ENCODE data around the gene GLMP. TPM values are rescaled to one million over a fixed set of nuclear protein-coding genes. Genes with fewer than 3 reads are reported as not detected.

The GLMP gene
- total and polyA plus RNA-seq, 2 of the 13 experiments (the other 11 are each of a cell fraction or from before 2014, with no cell fraction given), result 44.6 to 75.8 TPM

- TF ChIP-seq ZNF629 (CRISPR knock-in tag; conservative IDR thresholded peaks at IDR 0.05) (peak; percentile 22; the same call in 1 of the 2 replicates), KDM2A (CRISPR knock-in tag; IDR thresholded peaks at IDR 0.05; ENCODE audit: borderline replicate concordance, low read depth) (peak; percentile 98), ZNF33A (CRISPR knock-in tag; IDR thresholded peaks at IDR 0.05; ENCODE audit: borderline replicate concordance) (no peak), ZNF337 (CRISPR knock-in tag; IDR thresholded peaks at IDR 0.05; ENCODE audit: borderline replicate concordance, low read depth) (0 out of 2 replicates have a peak, but pooled peaks have one; percentile 76), TSC22D2 (CRISPR knock-in tag; IDR thresholded peaks at IDR 0.05; ENCODE audit: borderline replicate concordance) (no peak; the same call in 1 of the 2 replicates), HINFP (CRISPR knock-in tag; IDR thresholded peaks at IDR 0.05; ENCODE audit: low read depth) (no peak), STAT6 (CRISPR knock-in tag; IDR thresholded peaks at IDR 0.05; ENCODE audit: borderline replicate concordance) (no peak), KDM6A (CRISPR knock-in tag; IDR thresholded peaks at IDR 0.05; ENCODE audit: low read depth) (no peak), MTERF4 (CRISPR knock-in tag; IDR thresholded peaks at IDR 0.05) (0 out of 2 replicates have a peak, but pooled peaks have one; percentile 53), DPF2 (CRISPR knock-in tag; IDR thresholded peaks at IDR 0.05; ENCODE audit: borderline replicate concordance, low read depth) (no peak), POLR2A (IDR thresholded peaks at IDR 0.05; ENCODE audit: insufficient read depth in 1 of 2, low read depth in 2 of 2, low read length in 2 of 2) (peak; percentile 90 to 91), ZNF580 (CRISPR knock-in tag; IDR thresholded peaks at IDR 0.05; ENCODE audit: borderline replicate concordance, low read depth) (no peak; the same call in 1 of the 2 replicates), KDM3A (CRISPR knock-in tag; IDR thresholded peaks at IDR 0.05; ENCODE audit: low read depth) (peak; percentile 76), TP53 (CRISPR knock-in tag; conservative IDR thresholded peaks at IDR 0.05) (peak; percentile 69; the same call in 1 of the 2 replicates), CREM (IDR thresholded peaks at IDR 0.05) (peak; percentile 84), CREM (CRISPR knock-in tag; IDR thresholded peaks at IDR 0.05) (no peak), ARID3A (IDR thresholded peaks at IDR 0.05; ENCODE audit: low read depth, low read length) (no peak), KMT2A (CRISPR knock-in tag; IDR thresholded peaks at IDR 0.05) (peak; percentile 85), ZBTB43 (CRISPR knock-in tag; conservative IDR thresholded peaks at IDR 0.05) (no peak), SCMH1 (CRISPR knock-in tag; IDR thresholded peaks at IDR 0.05; ENCODE audit: borderline replicate concordance) (no peak), IKZF1 (IDR thresholded peaks at IDR 0.05) (no peak), ZNF644 (CRISPR knock-in tag; IDR thresholded peaks at IDR 0.05; ENCODE audit: low read depth) (0 out of 2 replicates have a peak, but pooled peaks have one; percentile 25)
Measured at GRCh38 chr1:156282479-156283222, 12.8 kb downstream of the GLMP start, which contains the start of gene SMG5 (continued).
